Neural progenitor cell (in vitro differentiated cells): ENCODE results near the gene GALNT2. TPM values are rescaled to one million over a fixed set of nuclear protein-coding genes. Genes with fewer than 3 reads are reported as not detected.

Experiments
- DNase-seq: peaks from one replicate; pipeline ENCODE4 v3.0.0-alpha.2; 2016; ENCODE audit warnings: low spot score
- H2AFZ ChIP-seq: fragments of 200-600 bp; sonication (generic); replicated peaks from 2 replicates; pipeline ENCODE4 v1.6.1; 2016; ENCODE audit warnings: antibody characterized with exemption
- H3F3A ChIP-seq: fragments of 200-600 bp; sonication (generic); 2 replicates; pipeline ENCODE4 v1.6.1; 2016; ENCODE audit warnings: antibody characterized with exemption, low read depth
- H3K27ac ChIP-seq: fragments of 200-600 bp; sonication (generic); 2 replicates; pipeline ENCODE4 v1.5.1; 2016; ENCODE audit warnings: mild to moderate bottlenecking
- H3K27me3 ChIP-seq: fragments of 200-600 bp; sonication (generic); 2 replicates; pipeline ENCODE4 v1.6.1; 2016; ENCODE audit warnings: mild to moderate bottlenecking, moderate library complexity
- H3K36me3 ChIP-seq: fragments of 200-600 bp; sonication (generic); 2 replicates; pipeline ENCODE4 v1.5.1; 2016
- H3K4me1 ChIP-seq: fragments of 200-600 bp; sonication (generic); 2 replicates; pipeline ENCODE4 v1.6.1; 2016; ENCODE audit warnings: mixed run types
- H3K4me2 ChIP-seq: fragments of 200-600 bp; sonication (generic); 2 replicates; pipeline ENCODE4 v1.6.1; 2016
- H3K4me3 ChIP-seq: fragments of 200-600 bp; sonication (generic); 2 replicates; pipeline ENCODE4 v1.5.1; 2016
- H3K79me2 ChIP-seq: fragments of 200-600 bp; sonication (generic); 2 replicates; pipeline ENCODE4 v1.6.1; 2016; ENCODE audit warnings: low read depth
- H3K9ac ChIP-seq: fragments of 200-600 bp; sonication (generic); 2 replicates; pipeline ENCODE4 v1.6.1; 2016
- H3K9me3 ChIP-seq: fragments of 200-600 bp; sonication (generic); 2 replicates; pipeline ENCODE4 v1.5.1; 2016; ENCODE audit warnings: low read depth
- H4K20me1 ChIP-seq: fragments of 200-600 bp; sonication (generic); 2 replicates; pipeline ENCODE4 v1.6.1; 2016; ENCODE audit warnings: low read depth
- H3K27ac Mint-ChIP-seq: 3 replicates; pipeline ENCODE4 v1.8.0; 2021; ENCODE audit warnings: mixed read lengths
- H3K27me3 Mint-ChIP-seq: 2 replicates; pipeline ENCODE4 v1.8.0; 2022; ENCODE audit warnings: low read depth, mild to moderate bottlenecking, inconsistent platforms, moderate library complexity, mixed read lengths; ENCODE audit not compliant: insufficient read depth
- H3K36me3 Mint-ChIP-seq: 3 replicates; pipeline ENCODE4 v1.8.0; 2021; ENCODE audit warnings: mixed read lengths
- H3K4me1 Mint-ChIP-seq: 3 replicates; pipeline ENCODE4 v1.8.0; 2021; ENCODE audit warnings: mixed read lengths
- H3K4me3 Mint-ChIP-seq: 3 replicates; pipeline ENCODE4 v1.8.0; 2021; ENCODE audit warnings: mild to moderate bottlenecking, moderate library complexity, mixed read lengths
- H3K9me3 Mint-ChIP-seq: 3 replicates; pipeline ENCODE4 v1.8.0; 2020; ENCODE audit warnings: mixed read lengths
- CTCF ChIP-seq: fragments of 200-600 bp; sonication (generic); IDR thresholded peaks from 2 replicates; pipeline ENCODE4 v1.5.1; 2017; ENCODE audit warnings: antibody characterized with exemption, mild to moderate bottlenecking
- EZH2 ChIP-seq: fragments of 200-600 bp; sonication (generic); IDR thresholded peaks from 2 replicates; pipeline ENCODE4 v1.6.1; 2017; ENCODE audit warnings: antibody characterized with exemption, mild to moderate bottlenecking, moderate library complexity
- EZH2phosphoT487 ChIP-seq: fragments of 200-600 bp; sonication (generic); IDR thresholded peaks from 2 replicates; pipeline ENCODE4 v1.6.1; 2017; ENCODE audit warnings: antibody characterized with exemption
- total RNA-seq: library from RNA; depleted of rRNA; stranded (reverse); fragments of >200 nt; gene quantifications from 2 replicates; pipeline ENCODE4 v1.2.3, GENCODE V29; 2015; ENCODE audit warnings: low replicate concordance

Gene GALNT2
- total RNA-seq, 1 donor from 2014 or later: 37.6 TPM

DNA sequence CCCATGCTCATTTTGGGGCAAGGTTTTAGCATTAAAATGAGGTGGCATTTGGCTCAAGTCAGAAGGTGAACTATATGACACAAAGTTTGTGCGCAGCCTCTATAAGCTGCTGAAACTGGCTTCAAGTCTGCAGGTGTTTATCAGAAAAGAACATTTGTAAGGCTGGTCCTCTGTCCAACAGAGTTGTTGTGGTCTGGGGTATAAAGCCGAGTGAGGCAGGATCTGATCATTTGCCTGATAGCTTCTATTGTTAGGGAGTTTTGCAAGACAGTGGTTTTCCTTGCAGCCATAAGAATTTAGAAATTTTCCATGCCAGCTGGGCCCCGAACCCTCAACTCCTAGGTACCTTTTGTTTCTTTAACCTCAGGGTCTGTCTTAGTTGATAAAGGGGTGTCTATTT is 228.3 kb downstream of the GALNT2 start:
- no peak overlapping the region for H3K4me3 Mint-ChIP-seq
- Histone ChIP-seq H3K27me3 (peaks cover 11% of the 10 kb centered on the region), H3K79me2 (no peaks in the 10 kb centered on the region), H3K4me1 (peaks cover 23% of the 10 kb centered on the region), H3K4me2 (no peak overlapping the region), H4K20me1 (no peaks in the 10 kb centered on the region), H3K36me3 (no peaks in the 10 kb centered on the region), H3K9me3 (no peaks in the 10 kb centered on the region), H3K9ac (no peak overlapping the region), H2AFZ (no peak overlapping the region), H3K27ac (no peak overlapping the region), H3F3A (peaks cover 3% of the 10 kb centered on the region), H3K4me3 (no peak overlapping the region)
- TF ChIP-seq EZH2phosphoT487: no peak
- no peak for TF ChIP-seq EZH2
- TF ChIP-seq CTCF: no peak
- peaks cover 7% of the 10 kb centered on the region for H3K9me3 Mint-ChIP-seq
- peaks cover 4% of the 10 kb centered on the region for H3K27me3 Mint-ChIP-seq
- H3K27ac Mint-ChIP-seq: no peak overlapping the region
- peaks cover 42% of the 10 kb centered on the region for H3K4me1 Mint-ChIP-seq
- DNase-seq: no peak
- H3K36me3 Mint-ChIP-seq: no peaks in the 10 kb centered on the region

DNA sequence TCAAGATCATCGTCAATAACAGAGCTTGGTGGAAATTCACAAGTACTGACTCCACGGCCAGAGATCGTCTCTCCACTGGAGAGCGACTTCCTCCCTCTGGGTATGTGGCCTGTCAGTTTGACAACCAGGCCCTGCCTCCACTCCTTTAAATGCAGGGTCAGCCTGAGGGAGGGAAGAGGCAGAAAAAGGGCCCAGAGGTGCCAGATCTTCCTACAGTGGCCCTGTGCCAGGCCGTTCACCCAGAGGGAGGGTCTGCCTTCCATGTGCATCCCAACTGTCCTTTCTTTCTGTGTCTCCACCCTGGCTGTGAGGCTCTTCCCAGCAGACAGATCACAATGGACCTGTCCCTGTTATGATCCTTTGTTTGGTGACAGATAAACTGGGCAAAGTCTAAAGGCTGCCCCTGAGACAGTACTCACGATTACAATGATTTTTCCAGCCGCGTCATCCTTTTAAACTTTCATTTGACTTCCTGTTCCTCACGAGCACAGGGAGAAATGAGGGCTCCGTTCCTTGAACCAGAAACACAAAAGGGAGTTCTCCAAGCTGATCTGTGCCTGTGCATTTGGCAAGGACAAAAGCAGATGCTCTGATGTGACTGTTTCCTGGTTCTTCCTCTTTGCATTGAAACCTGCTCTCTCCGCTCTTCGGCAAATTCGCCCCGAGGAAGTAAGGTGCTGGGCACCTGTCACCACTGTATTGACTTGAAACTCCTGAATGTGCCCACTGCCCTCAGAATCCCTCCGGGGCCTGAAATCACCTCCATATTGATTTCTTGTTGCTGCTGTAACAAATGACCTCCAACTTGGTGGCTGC is 232.4 kb downstream of the GALNT2 start:
- no peaks in the 10 kb centered on the region for H3K79me2 ChIP-seq
- H3K4me1 ChIP-seq: peaks cover 4% of the 10 kb centered on the region
- peak overlapping the region; percentile 34 for H2AFZ ChIP-seq
- H3K27me3 Mint-ChIP-seq: peaks cover 7% of the 10 kb centered on the region
- H3K36me3 Mint-ChIP-seq: no peaks in the 10 kb centered on the region
- no peaks in the 10 kb centered on the region for H3F3A ChIP-seq
- H3K36me3 ChIP-seq: no peaks in the 10 kb centered on the region
- TF ChIP-seq EZH2phosphoT487 (no peak), CTCF (no peak), EZH2 (no peak)
- H3K27ac ChIP-seq: no peak overlapping the region
- H3K4me3 Mint-ChIP-seq: no peak overlapping the region
- no peak for DNase-seq
- H3K4me3 ChIP-seq: no peak overlapping the region
- no peak overlapping the region for H3K9ac ChIP-seq
- H3K27me3 ChIP-seq: no peaks in the 10 kb centered on the region
- peak overlapping the region; percentile 74 for H3K27ac Mint-ChIP-seq
- H3K4me2 ChIP-seq: no peak overlapping the region
- H3K9me3 ChIP-seq: no peaks in the 10 kb centered on the region
- peaks cover 7% of the 10 kb centered on the region for H3K9me3 Mint-ChIP-seq
- no peaks in the 10 kb centered on the region for H4K20me1 ChIP-seq
- peaks cover 15% of the 10 kb centered on the region for H3K4me1 Mint-ChIP-seq

DNA sequence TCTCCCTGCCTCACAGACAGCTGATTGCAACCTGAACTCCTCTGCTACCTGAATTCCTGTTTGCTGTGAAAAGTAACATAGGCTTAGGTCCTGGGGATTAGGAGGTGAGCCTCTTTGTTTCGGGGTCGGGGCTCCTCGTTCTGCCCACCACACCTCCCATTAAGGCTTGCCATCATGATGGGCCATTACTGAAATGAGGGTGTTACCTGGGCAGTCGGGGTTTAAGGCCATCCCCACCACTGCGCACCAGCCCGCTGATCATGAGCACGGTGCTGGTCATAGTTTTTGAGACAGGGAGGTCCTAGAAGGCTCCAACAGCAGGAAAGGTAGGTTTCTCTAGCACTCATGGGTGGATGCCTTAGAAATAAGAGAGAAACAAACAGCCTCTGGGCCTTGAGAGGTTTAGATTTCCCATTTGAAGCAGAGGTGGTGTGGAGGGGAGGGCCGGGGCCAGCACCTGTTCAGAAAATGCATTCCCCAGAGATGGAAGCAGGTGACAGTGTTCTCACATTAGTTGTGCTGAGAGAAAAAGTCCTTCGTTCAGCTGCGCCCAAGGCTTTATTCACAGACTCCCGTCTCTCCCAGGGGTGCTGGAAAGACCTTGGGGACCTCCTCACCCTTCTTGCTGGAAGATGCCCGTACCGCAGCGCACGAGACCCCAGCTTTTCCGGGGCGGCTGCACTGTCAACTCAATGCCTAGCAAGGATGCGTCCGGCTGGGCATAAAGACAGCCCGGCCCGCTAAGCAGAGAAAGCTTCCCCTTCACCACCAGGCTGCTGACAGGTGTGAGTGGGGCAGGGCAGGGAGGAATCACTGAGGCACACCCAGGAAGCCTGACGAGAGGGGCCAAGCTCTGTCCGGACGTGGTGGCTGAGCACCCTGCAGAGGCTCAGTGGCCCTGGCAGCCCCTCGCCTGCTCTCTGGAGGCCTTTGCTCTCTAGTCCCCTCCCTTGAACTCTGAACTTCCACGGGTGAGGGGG is 233.6 kb downstream of the GALNT2 start:
- no peaks in the 10 kb centered on the region for H4K20me1 ChIP-seq
- H3K4me2 ChIP-seq: no peak overlapping the region
- no peak overlapping the region for H3K4me3 ChIP-seq
- no peak overlapping the region for H3K9ac ChIP-seq
- Mint-ChIP-seq H3K4me1 (peaks cover 12% of the 10 kb centered on the region), H3K4me3 (no peak overlapping the region), H3K27me3 (peaks cover 9% of the 10 kb centered on the region), H3K36me3 (no peaks in the 10 kb centered on the region), H3K9me3 (peaks cover 7% of the 10 kb centered on the region), H3K27ac (peak overlapping the region; percentile 60)
- no peaks in the 10 kb centered on the region for H3K9me3 ChIP-seq
- no peak for DNase-seq
- no peaks in the 10 kb centered on the region for H3K79me2 ChIP-seq
- no peaks in the 10 kb centered on the region for H3F3A ChIP-seq
- no peak overlapping the region for H3K27ac ChIP-seq
- no peak for TF ChIP-seq EZH2phosphoT487
- TF ChIP-seq CTCF: no peak
- TF ChIP-seq EZH2: no peak
- no peak overlapping the region for H2AFZ ChIP-seq
- no peaks in the 10 kb centered on the region for H3K36me3 ChIP-seq
- peaks cover under 1% of the 10 kb centered on the region for H3K4me1 ChIP-seq
- no peaks in the 10 kb centered on the region for H3K27me3 ChIP-seq
